ENCODE measurements around the gene SLC38A11.
A peak's percentile ranks its signal among the peaks of the same experiment; 100 is the strongest.
"Not testable (repeated sequence)": the region's sequence is repeated elsewhere in the genome, so short reads cannot be mapped to it uniquely, and the experiment has no call there.

The SLC38A11 gene

DNA sequence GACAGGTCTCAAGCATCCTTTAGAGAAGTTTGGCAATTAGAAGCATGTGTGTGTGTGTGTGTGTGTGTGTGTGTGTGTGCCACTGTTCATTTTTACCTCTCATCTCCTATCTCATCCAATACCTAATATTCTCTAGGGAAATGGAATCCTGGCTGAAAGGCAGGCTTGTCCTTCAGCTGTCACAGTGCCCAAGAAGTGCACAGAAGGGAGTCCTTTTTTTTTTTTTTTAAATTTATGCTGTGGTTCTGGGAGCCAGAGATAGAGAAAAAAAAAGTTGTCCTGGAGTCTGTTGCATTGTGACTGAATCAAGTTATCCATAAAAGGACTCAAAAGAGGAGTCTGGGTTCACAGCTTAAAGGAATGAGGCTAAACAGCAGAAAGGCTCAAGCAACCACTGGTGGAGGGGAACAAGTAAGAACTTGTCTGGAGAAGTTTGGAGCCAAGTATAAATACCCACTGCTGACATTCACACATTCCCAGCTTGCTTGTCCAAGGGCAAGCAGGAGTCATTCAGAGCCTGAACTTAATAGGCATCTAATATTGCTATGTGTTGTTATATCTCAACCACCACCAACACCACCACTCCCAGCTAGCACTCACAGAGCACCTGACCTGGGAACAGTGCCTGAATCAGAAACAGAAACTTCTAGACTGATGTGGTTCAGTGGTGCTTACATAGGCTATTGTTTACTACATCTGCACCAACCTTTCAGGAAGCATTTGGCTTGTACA lies 36.2 kb upstream of the SLC38A11 start:
- H3K36me3 ChIP-seq (ENCODE audit: control insufficient read depth in 1 of 2, insufficient read depth in 2 of 2, low read depth in 1 of 2, low read length in 2 of 2); H2AFZ ChIP-seq (ENCODE audit: low read depth, low read length); H3K14ac ChIP-seq (ENCODE audit: low read length in 2 of 2); H3K9me3 ChIP-seq (ENCODE audit: control insufficient read depth, low read length); H3K4ac ChIP-seq (ENCODE audit: low read depth in 1 of 2, low read length in 2 of 2); H3K79me1 ChIP-seq (replicated peaks; ENCODE audit: low read length, poor library complexity, severe bottlenecking); H3K23ac ChIP-seq (ENCODE audit: low read length in 2 of 2); H3K4me1 ChIP-seq (ENCODE audit: control insufficient read depth, insufficient read depth, low read depth, low read length); H3K27me3 ChIP-seq (ENCODE audit: control insufficient read depth in 1 of 2, insufficient read depth in 1 of 2, low read length in 2 of 2); H3K4me2 ChIP-seq (ENCODE audit: low read length, poor library complexity, severe bottlenecking); H3K4me3 ChIP-seq (ENCODE audit: insufficient read depth in 1 of 2, low read depth in 1 of 2, low read length in 2 of 2): not testable (repeated sequence)
- peak overlapping the region; percentile 83 for H3K9ac ChIP-seq (ENCODE audit: low read length)
- H2BK15ac ChIP-seq (ENCODE audit: low read depth, poor library complexity, severe bottlenecking): peak overlapping the region; percentile 60
- H3K18ac ChIP-seq (ENCODE audit: low read depth in 1 of 2, low read length in 2 of 2): peak overlapping the region; percentile 37 to 87
- H3K27ac ChIP-seq (ENCODE audit: low read length, poor library complexity, severe bottlenecking): peak overlapping the region; percentile 90
- peak overlapping the region; percentile 56 for H2AK5ac ChIP-seq (ENCODE audit: low read length, severe bottlenecking)
- peak; percentile 47 for DNase-seq
- H4K91ac ChIP-seq (ENCODE audit: low read length): peak overlapping the region; percentile 43
- peak overlapping the region; percentile 43 for H2BK120ac ChIP-seq (ENCODE audit: low read depth, low read length)
- peak overlapping the region; percentile 35 for H4K8ac ChIP-seq (ENCODE audit: low read length)
- peak overlapping the region; percentile 46 for H2BK5ac ChIP-seq (ENCODE audit: low read depth, low read length, poor library complexity, severe bottlenecking)
- peak overlapping the region in 1 of 2 experiments; percentile 43 for H2BK12ac ChIP-seq (ENCODE audit: low read length in 2 of 2)

GRCh38 chr2:164990953-164991352 lies 35.6 kb upstream of the SLC38A11 start:
- not testable (repeated sequence) for H2BK120ac ChIP-seq (ENCODE audit: low read depth, low read length); H4K8ac ChIP-seq (ENCODE audit: low read length); H2BK15ac ChIP-seq (ENCODE audit: low read depth, poor library complexity, severe bottlenecking); H3K9me3 ChIP-seq (ENCODE audit: control insufficient read depth, low read length); H3K36me3 ChIP-seq (ENCODE audit: control insufficient read depth in 1 of 2, insufficient read depth in 2 of 2, low read depth in 1 of 2, low read length in 2 of 2); H3K4ac ChIP-seq (ENCODE audit: low read depth in 1 of 2, low read length in 2 of 2); H3K27me3 ChIP-seq (ENCODE audit: control insufficient read depth in 1 of 2, insufficient read depth in 1 of 2, low read length in 2 of 2); H3K14ac ChIP-seq (ENCODE audit: low read length in 2 of 2); H3K79me1 ChIP-seq (replicated peaks; ENCODE audit: low read length, poor library complexity, severe bottlenecking); H2AFZ ChIP-seq (ENCODE audit: low read depth, low read length); H2BK12ac ChIP-seq (ENCODE audit: low read length in 2 of 2); H4K91ac ChIP-seq (ENCODE audit: low read length); H3K4me3 ChIP-seq (ENCODE audit: insufficient read depth in 1 of 2, low read depth in 1 of 2, low read length in 2 of 2); H3K23ac ChIP-seq (ENCODE audit: low read length in 2 of 2); H3K4me2 ChIP-seq (ENCODE audit: low read length, poor library complexity, severe bottlenecking); H3K18ac ChIP-seq (ENCODE audit: low read depth in 1 of 2, low read length in 2 of 2); H2AK5ac ChIP-seq (ENCODE audit: low read length, severe bottlenecking); H3K4me1 ChIP-seq (ENCODE audit: control insufficient read depth, insufficient read depth, low read depth, low read length)
- Histone ChIP-seq H2BK5ac (ENCODE audit: low read depth, low read length, poor library complexity, severe bottlenecking) (peak overlapping the region; percentile 81), H3K27ac (ENCODE audit: low read length, poor library complexity, severe bottlenecking) (peak overlapping the region; percentile 90), H3K9ac (ENCODE audit: low read length) (peak overlapping the region; percentile 83)
- peak; percentile 74 for DNase-seq

DNA sequence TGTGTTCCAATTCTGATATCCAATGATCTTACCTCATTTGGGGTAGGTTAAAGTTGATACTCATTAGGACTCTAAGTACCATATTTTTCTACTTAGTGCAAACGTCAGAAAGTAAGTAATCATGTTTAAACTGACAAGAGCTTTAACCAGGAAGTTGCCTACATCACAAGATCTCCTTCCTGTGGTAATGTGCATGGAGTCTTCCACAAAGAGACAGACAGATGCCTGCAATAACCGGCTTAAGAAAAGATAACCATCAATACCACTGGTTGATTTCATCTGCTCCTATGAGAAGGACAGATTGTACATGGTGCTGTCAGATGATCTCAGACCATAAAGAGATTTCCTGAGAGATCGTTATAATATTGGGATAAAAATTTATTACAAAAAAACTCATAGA lies 33.5 kb upstream of the SLC38A11 start:
- H3K4me2 ChIP-seq (ENCODE audit: low read length, poor library complexity, severe bottlenecking); H2AK5ac ChIP-seq (ENCODE audit: low read length, severe bottlenecking); H3K4me3 ChIP-seq (ENCODE audit: insufficient read depth in 1 of 2, low read depth in 1 of 2, low read length in 2 of 2); H3K36me3 ChIP-seq (ENCODE audit: control insufficient read depth in 1 of 2, insufficient read depth in 2 of 2, low read depth in 1 of 2, low read length in 2 of 2); H3K4ac ChIP-seq (ENCODE audit: low read depth in 1 of 2, low read length in 2 of 2); H2BK5ac ChIP-seq (ENCODE audit: low read depth, low read length, poor library complexity, severe bottlenecking); H3K18ac ChIP-seq (ENCODE audit: low read depth in 1 of 2, low read length in 2 of 2); H2BK12ac ChIP-seq (ENCODE audit: low read length in 2 of 2); H4K8ac ChIP-seq (ENCODE audit: low read length); DNase-seq; H3K27ac ChIP-seq (ENCODE audit: low read length, poor library complexity, severe bottlenecking); H3K14ac ChIP-seq (ENCODE audit: low read length in 2 of 2); H2AFZ ChIP-seq (ENCODE audit: low read depth, low read length); H2BK120ac ChIP-seq (ENCODE audit: low read depth, low read length); H3K9ac ChIP-seq (ENCODE audit: low read length); H3K23ac ChIP-seq (ENCODE audit: low read length in 2 of 2); H3K79me1 ChIP-seq (replicated peaks; ENCODE audit: low read length, poor library complexity, severe bottlenecking); H3K4me1 ChIP-seq (ENCODE audit: control insufficient read depth, insufficient read depth, low read depth, low read length); H2BK15ac ChIP-seq (ENCODE audit: low read depth, poor library complexity, severe bottlenecking); H4K91ac ChIP-seq (ENCODE audit: low read length); H3K9me3 ChIP-seq (ENCODE audit: control insufficient read depth, low read length); H3K27me3 ChIP-seq (ENCODE audit: control insufficient read depth in 1 of 2, insufficient read depth in 1 of 2, low read length in 2 of 2): not testable (repeated sequence)
- WGBS: no CpG with 5 or more reads among the region's 3 CpGs

- 100% methylated on average over 2 of the region's 3 CpGs for WGBS
- not testable (repeated sequence) for H2AFZ ChIP-seq (ENCODE audit: low read depth, low read length); H3K23ac ChIP-seq (ENCODE audit: low read length in 2 of 2); H3K4ac ChIP-seq (ENCODE audit: low read depth in 1 of 2, low read length in 2 of 2); H4K8ac ChIP-seq (ENCODE audit: low read length); H3K18ac ChIP-seq (ENCODE audit: low read depth in 1 of 2, low read length in 2 of 2); H3K9me3 ChIP-seq (ENCODE audit: control insufficient read depth, low read length); H3K36me3 ChIP-seq (ENCODE audit: control insufficient read depth in 1 of 2, insufficient read depth in 2 of 2, low read depth in 1 of 2, low read length in 2 of 2); H2BK120ac ChIP-seq (ENCODE audit: low read depth, low read length); H3K79me1 ChIP-seq (replicated peaks; ENCODE audit: low read length, poor library complexity, severe bottlenecking); DNase-seq; H3K27me3 ChIP-seq (ENCODE audit: control insufficient read depth in 1 of 2, insufficient read depth in 1 of 2, low read length in 2 of 2); H3K14ac ChIP-seq (ENCODE audit: low read length in 2 of 2); H2AK5ac ChIP-seq (ENCODE audit: low read length, severe bottlenecking); H3K9ac ChIP-seq (ENCODE audit: low read length); H4K91ac ChIP-seq (ENCODE audit: low read length); H3K4me3 ChIP-seq (ENCODE audit: insufficient read depth in 1 of 2, low read depth in 1 of 2, low read length in 2 of 2); H3K4me1 ChIP-seq (ENCODE audit: control insufficient read depth, insufficient read depth, low read depth, low read length); H2BK12ac ChIP-seq (ENCODE audit: low read length in 2 of 2); H2BK15ac ChIP-seq (ENCODE audit: low read depth, poor library complexity, severe bottlenecking); H3K4me2 ChIP-seq (ENCODE audit: low read length, poor library complexity, severe bottlenecking); H2BK5ac ChIP-seq (ENCODE audit: low read depth, low read length, poor library complexity, severe bottlenecking); H3K27ac ChIP-seq (ENCODE audit: low read length, poor library complexity, severe bottlenecking)
These were observed 30.7 kb upstream of the SLC38A11 start for GRCh38 chr2:164986027-164986426.
